OCI-M1 (cell line): ENCODE data around the gene DELE1.

Source experiments
- DNase-seq: peaks from one replicate; lab custom pipeline; 2025; lab: John Stamatoyannopoulos, UW

The DELE1 gene

DNA sequence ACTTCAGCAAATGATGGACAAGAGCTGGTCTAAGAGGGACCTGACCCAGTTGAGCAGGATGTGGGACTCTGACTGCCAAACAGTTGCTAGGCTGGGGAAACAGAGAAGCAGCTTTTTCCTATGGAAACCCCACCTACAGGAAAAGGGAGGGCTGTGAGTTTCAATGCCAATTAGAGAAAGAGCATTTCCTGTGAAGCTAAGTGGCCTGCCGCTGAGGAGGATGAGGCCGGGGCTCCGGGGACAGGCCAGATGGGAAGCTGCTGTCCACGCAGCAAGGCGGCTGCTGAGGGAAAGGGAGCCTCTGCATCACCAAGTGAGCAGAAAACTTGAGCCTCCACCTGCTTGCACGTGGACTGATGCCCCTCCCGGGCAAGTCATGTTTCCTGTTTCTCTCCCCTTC lies 34.4 kb downstream of the DELE1 start, which contains the start of gene PCDH12:
TSS of gene PCDH12 (minus strand) at position 90 of the 400 bp plus-strand sequence. CDS start 351 bp downstream, outside the sequence.
- no peak for DNase-seq

- no peak for DNase-seq
Measured at GRCh38 chr5:141958546-141959172, 35.0 kb downstream of the DELE1 start.

DNA sequence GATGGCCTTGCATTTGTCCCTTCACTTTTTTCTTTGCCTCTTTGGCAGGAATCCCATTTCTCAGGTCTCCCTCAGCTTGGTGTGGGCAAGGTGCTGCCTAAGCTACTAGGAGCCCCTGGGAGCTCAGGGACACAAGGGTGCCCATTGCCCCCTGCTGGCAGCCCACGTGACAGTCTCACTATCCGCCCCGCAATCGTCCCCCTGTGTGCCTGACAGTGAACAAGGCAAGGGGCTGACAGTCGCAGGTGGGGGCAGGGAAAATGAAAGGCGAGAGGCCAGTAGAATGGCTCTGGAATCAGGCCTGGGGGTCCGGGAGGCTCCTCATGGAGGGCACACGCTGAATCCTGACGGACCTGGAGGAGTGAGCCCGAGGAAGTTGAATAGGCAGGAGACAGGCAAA lies 36.3 kb downstream of the DELE1 start:
- no peak for DNase-seq

DNA sequence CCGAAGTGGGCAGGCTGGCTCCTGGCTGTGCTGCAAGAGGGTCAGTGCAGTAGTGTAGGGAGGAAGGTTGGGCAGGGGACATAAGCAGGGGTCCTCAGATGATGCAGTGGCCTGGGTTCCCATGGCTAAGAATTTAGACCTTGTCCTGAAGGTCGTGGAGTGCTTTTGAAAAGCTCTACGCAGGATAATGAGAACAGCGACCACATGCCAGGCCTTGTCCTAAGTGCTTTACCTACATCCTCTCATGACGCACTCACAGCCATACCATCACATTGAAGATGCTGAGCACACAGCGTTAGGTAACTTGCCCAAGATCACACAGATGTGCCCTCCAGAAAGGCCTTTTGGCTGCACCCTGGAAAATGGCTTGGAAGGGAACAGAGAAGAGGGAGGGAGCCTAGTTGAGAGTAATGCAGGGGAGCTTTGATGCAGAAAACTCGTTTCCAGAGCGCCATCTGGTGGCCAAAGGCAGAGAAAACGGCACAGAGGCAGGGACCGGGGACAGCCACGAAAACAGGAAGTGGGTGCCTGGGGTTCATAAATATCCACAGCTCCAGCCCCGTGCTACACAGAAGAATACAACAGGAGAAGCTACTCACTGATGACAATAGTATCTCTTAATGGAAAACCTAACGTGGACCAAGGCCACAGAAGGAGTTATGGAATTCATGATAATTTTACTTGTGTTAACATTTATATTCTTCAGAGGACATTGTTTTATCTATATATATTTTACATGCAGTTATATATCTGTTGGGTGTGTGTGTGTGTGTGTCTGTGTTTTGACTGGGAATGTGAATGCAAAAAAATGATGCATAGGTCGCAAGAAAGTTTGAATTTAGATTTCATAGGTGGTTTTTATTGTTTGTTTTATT lies 37.0 kb downstream of the DELE1 start:
- peak; percentile 95 for DNase-seq

- DNase-seq, result no peak
Measured at GRCh38 chr5:141961466-141961865, 37.8 kb downstream of the DELE1 start.

DNA sequence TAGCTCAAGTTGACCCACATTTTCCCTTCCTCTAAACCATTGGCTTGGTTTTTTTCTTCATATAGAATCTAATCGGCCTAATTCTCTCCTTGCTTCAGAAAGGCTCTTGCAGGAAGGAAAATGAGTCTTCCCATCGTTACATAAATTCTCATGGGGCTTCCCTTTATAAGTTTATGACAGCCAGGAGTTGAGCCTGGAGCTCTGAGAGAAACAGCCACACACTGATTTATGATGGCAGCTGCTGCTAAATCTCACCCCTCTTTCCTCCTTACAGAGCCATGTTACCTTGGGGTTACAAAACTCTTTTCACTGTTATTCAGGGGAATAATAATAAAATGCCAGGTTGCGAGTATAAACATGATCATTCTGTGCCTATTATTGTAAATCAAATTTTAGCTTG lies 40.0 kb downstream of the DELE1 start:
- DNase-seq, result no peak

GRCh38 chr5:141965071-141965470 lies 41.4 kb downstream of the DELE1 start:
- DNase-seq, result no peak

GRCh38 chr5:141966275-141966962 lies 42.7 kb downstream of the DELE1 start:
- DNase-seq, result no peak

GRCh38 chr5:141966963-141967333 lies 43.3 kb downstream of the DELE1 start:
- DNase-seq, result no peak

- DNase-seq, result peak; percentile 95
Measured at GRCh38 chr5:141968914-141969608, 45.4 kb downstream of the DELE1 start, which contains the start of gene RNF14. RNF14 (plus strand) TSS chr5:141969105; CDS start chr5:141973589, 4,484 bp downstream.

- peak; percentile 93 for DNase-seq
Measured at GRCh38 chr5:141969783-141970771, 46.4 kb downstream of the DELE1 start.

DNA sequence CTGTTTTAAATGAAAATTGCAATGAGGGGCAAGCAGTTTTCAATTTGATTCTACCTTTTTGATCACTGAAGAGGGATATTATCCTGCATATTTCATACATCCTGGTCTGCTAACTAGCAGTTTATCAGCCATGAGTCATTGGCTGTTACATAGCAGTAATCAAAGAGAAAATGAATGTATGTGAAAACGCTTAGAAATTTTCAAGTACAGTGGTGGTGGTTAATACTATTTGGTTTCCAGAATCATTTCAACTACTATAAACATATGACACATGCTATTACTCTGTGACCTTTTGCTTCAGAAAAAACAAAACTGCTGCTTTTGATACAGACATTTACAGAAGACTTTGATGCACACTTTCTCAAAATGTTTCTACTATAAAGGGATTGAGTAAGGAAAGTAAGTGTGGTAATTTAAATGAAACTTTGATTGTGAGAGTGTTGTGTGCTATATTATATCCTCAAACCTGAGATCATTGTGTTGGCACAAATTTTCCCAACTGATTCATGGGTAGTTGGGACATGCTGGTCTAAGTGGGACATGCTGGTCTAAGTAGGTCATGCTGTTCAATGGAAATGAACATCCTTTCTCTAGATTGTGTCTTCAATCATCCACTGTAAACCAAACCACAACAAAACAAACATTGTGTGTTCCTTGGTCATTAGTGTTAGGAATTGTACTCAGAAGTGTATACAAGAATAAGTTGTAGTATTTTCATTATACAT lies 50.4 kb downstream of the DELE1 start:
- no peak for DNase-seq

DNA sequence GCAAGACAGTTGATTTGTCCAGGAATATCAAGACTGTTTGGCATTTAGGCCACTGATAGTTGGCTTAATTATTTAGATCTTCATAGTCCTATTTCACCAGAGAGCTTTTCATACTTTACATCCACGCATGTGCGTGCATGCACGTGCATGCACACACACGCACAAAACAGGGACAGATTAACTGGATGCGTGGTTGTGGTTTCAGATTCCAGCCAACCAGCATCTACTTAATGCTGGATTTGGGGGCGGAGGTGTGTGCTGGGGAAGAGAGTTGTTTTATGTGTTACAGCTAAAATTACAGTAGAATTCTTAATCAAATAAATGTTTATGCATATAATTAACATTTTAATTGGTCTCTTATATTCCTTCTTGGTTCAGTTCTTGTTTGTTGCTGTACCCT lies 52.5 kb downstream of the DELE1 start:
- DNase-seq, result no peak

DNA sequence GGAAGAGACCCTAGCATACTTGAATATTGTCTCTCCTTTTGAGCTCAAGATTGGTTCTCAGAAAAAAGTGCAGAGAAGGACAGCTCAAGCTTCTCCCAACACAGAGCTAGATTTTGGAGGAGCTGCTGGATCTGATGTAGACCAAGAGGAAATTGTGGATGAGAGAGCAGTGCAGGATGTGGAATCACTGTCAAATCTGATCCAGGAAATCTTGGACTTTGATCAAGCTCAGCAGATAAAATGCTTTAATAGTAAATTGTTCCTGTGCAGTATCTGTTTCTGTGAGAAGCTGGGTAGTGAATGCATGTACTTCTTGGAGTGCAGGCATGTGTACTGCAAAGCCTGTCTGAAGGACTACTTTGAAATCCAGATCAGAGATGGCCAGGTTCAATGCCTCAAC lies 54.7 kb downstream of the DELE1 start:
- no peak for DNase-seq

DNA sequence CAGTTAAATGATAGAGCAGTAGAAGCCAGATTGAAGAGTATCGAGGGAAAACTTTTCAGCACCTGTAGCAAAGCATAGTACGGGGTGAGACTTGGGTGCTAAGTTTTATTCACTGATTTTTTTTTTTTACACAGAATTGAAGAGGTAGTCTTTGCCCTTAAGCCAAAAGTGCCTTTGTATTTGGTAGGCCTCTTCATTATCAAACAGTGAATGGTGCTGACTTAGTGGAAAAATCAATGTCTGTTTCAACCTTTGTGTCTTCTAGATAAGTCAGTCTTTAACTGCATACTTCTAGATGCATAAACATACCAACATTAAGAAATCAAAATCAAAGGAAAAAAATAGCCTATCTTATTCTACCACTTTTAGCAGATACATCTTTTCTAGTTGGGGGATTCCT lies 59.0 kb downstream of the DELE1 start:
- DNase-seq, result no peak

DNA sequence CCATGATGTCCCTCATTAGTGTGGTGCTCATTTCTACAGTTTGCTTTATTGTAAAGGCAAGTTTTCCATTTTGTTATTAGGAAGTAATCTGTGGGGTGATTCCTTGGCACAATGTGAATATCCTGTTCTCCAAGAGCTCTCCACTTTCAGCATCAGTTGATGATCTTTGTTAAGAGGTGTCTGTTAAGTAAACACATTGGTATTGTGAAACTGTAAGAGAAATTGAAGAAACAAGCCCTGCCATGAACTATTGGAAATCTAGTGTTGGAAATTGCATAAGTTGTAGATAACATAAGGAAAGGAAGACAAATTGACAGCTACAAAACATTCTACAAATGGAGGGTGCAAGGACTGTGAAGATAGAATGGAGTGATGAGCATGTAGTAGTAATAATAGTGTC lies 62.4 kb downstream of the DELE1 start:
- DNase-seq, result no peak

- DNase-seq, result no peak
Measured at GRCh38 chr5:141989720-141990119, 66.0 kb downstream of the DELE1 start.
